Tibial nerve (tissue), 4 donors: Measurements from ENCODE around the gene PFDN1. TPM values are rescaled to one million over a fixed set of nuclear protein-coding genes. Genes with fewer than 3 reads are reported as not detected.

ENCODE experiments used
- DNase-seq, 2 donors: peaks; one replicate each; pipeline ENCODE4 v3.0.0-alpha.2; 2019; ENCODE audit warnings: low spot score in 2 of 2
- H3K27ac ChIP-seq, 4 donors: fragments of 200-600 bp; sonication (generic) in 3 of 4; one replicate each; pipeline ENCODE4 v1.5.1; 2017 to 2019; ENCODE audit warnings: mild to moderate bottlenecking in 1 of 4
- H3K27me3 ChIP-seq, 2 donors: fragments of 200-600 bp; sonication (generic) in 1 of 2; one replicate each; pipeline versions ENCODE4 v1.5.1 to v1.6.0; 2017 to 2019
- H3K36me3 ChIP-seq, 3 donors: fragments of 200-600 bp; sonication (generic); one replicate each; pipeline ENCODE4 v1.5.1; 2018 to 2019
- H3K4me1 ChIP-seq, 4 donors: fragments of 200-600 bp; sonication (generic) in 3 of 4; one replicate each; pipeline ENCODE4 v1.5.1; 2017 to 2019
- H3K4me3 ChIP-seq, 4 donors: fragments of 200-600 bp; sonication (generic) in 3 of 4; one replicate each; pipeline ENCODE4 v1.5.1; 2017 to 2019; ENCODE audit warnings: mild to moderate bottlenecking in 1 of 4, moderate library complexity in 1 of 4
- H3K9me3 ChIP-seq, 4 donors: fragments of 200-600 bp; sonication (generic) in 3 of 4; one replicate each; pipeline ENCODE4 v1.5.1; 2017 to 2019
- CTCF ChIP-seq, 5 experiments: fragments of 200-600 bp in 3 of 5; fragments of 450-650 bp in 2 of 5; sonication (generic) in 3 of 5; IDR thresholded peaks; one replicate each; pipeline ENCODE4 v1.5.1; 2016 to 2019; ENCODE audit warnings: antibody characterized with exemption in 5 of 5, mild to moderate bottlenecking in 3 of 5, moderate library complexity in 2 of 5
- EP300 ChIP-seq, 2 donors: sonication (generic); formaldehyde crosslinking; IDR thresholded peaks; one replicate each; pipeline ENCODE4 v1.6.1; 2017; ENCODE audit warnings: antibody characterized with exemption in 2 of 2, mild to moderate bottlenecking in 1 of 2
- POLR2A ChIP-seq, 2 donors: fragments of 450-650 bp; IDR thresholded peaks; one replicate each; pipeline ENCODE4 v1.6.1; 2017; ENCODE audit warnings: antibody characterized with exemption in 2 of 2, mild to moderate bottlenecking in 2 of 2, moderate library complexity in 2 of 2
- WGBS, 2 donors: methylation state at CpG; one replicate each; pipeline ENCODE4 v1.1.5; 2018; 5-methylcytosine and 5-hydroxymethylcytosine counted together
- total RNA-seq, 4 donors: library from RNA; depleted of rRNA; stranded (reverse); fragments of >200 nt; gene quantifications; one replicate each; pipeline ENCODE4 v1.1.0, GENCODE V29; 2016

The PFDN1 gene
- total RNA-seq, 4 donors from 2014 or later: 98.2 to 146 (median 109) TPM

DNA sequence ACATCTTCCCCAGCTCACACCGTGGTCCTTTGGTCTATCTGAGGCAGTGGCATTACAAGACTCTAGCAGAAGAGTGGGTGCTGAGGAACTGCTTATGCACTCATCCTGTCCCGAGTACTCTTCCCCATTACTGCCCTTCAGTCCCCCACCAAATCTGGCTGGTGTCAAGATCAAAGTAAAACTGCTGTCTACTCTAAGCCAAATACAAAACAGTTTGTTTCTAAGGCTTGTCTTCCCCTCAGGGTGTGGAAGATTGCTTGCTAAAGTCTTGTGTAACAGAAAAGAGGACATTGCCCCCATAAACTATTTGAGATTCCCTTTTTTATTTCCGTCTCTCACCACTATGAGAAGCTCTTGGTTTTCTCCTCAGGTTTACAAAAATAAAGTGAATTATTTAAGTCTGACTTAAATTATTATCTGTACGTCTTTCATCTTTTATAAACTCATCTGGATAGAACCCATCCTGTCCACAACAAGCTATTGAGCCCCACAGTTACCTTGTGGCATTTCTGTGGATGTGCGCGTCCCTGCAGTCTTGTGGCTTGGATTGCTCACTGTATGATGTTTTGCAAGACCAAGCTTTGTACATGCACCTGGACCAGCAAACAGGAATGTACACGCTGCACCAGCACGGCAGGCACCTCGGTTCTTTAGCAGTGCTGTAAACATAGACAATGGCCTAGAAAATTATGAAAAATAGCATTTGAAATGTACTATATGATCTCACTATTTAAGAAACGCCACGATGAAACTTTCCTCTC is 66.9 kb downstream of the PFDN1 start:
- 79 to 83% methylated on average over 11 of the region's 11 CpGs for WGBS, 2 donors
- no peak for TF ChIP-seq EP300 (IDR thresholded peaks at IDR 0.05)
- TF ChIP-seq POLR2A (IDR thresholded peaks at IDR 0.05): no peak
- TF ChIP-seq CTCF (IDR thresholded peaks at IDR 0.05): no peak
- H3K27ac ChIP-seq: no peak overlapping the region
- no peak overlapping the region for H3K4me3 ChIP-seq
- H3K36me3 ChIP-seq: peaks cover 0 to 5% (median 0%) of the 10 kb centered on the region in 3 donors
- H3K9me3 ChIP-seq: no peaks in the 10 kb centered on the region
- DNase-seq: no peak
- peaks cover 0 to 14% (median 7%) of the 10 kb centered on the region in 4 donors for H3K4me1 ChIP-seq
- H3K27me3 ChIP-seq: no peaks in the 10 kb centered on the region

GRCh38 chr5:140234377-140234989 is 68.4 kb downstream of the PFDN1 start:
- H3K4me3 ChIP-seq: no peak overlapping the region
- TF ChIP-seq POLR2A (IDR thresholded peaks at IDR 0.05) (no peak), EP300 (IDR thresholded peaks at IDR 0.05) (no peak), CTCF (IDR thresholded peaks at IDR 0.05) (no peak)
- WGBS, 2 donors: 89 to 91% methylated on average over 4 of the region's 4 CpGs
- H3K27ac ChIP-seq: no peak overlapping the region
- no peak for DNase-seq
- peaks cover 0 to 5% (median 0%) of the 10 kb centered on the region in 3 donors for H3K36me3 ChIP-seq
- no peaks in the 10 kb centered on the region for H3K4me1 ChIP-seq
- H3K9me3 ChIP-seq: no peaks in the 10 kb centered on the region
- no peaks in the 10 kb centered on the region for H3K27me3 ChIP-seq

GRCh38 chr5:140232731-140233130 is 70.2 kb downstream of the PFDN1 start:
- Histone ChIP-seq H3K27ac (no peak overlapping the region), H3K27me3 (no peaks in the 10 kb centered on the region), H3K9me3 (no peaks in the 10 kb centered on the region), H3K36me3 (peaks cover 0 to 4% (median 0%) of the 10 kb centered on the region in 3 donors), H3K4me1 (no peaks in the 10 kb centered on the region), H3K4me3 (no peak overlapping the region)
- WGBS, 2 donors: 62 to 70% methylated on average over 1 of the region's 1 CpG
- no peak for TF ChIP-seq CTCF (IDR thresholded peaks at IDR 0.05)
- no peak for TF ChIP-seq POLR2A (IDR thresholded peaks at IDR 0.05)
- TF ChIP-seq EP300 (IDR thresholded peaks at IDR 0.05): no peak
- DNase-seq: no peak

- Histone ChIP-seq H3K4me1 (peaks cover 0 to under 1% (median 0%) of the 10 kb centered on the region in 4 donors), H3K36me3 (no peaks in the 10 kb centered on the region), H3K27ac (no peak overlapping the region), H3K9me3 (no peaks in the 10 kb centered on the region), H3K4me3 (no peak overlapping the region), H3K27me3 (no peaks in the 10 kb centered on the region)
- no peak for TF ChIP-seq POLR2A (IDR thresholded peaks at IDR 0.05)
- WGBS, 2 donors: 94 to 96% methylated on average over 1 of the region's 1 CpG
- no peak for DNase-seq
Observed at GRCh38 chr5:140230373-140230772, 72.5 kb downstream of the PFDN1 start.

- DNase-seq: no peak
- Histone ChIP-seq H3K4me1 (peaks cover 0 to 7% (median 0%) of the 10 kb centered on the region in 4 donors), H3K27me3 (no peaks in the 10 kb centered on the region), H3K9me3 (no peaks in the 10 kb centered on the region), H3K36me3 (no peaks in the 10 kb centered on the region), H3K27ac (peak overlapping the region in 1 of 4 donors; percentile 22), H3K4me3 (no peak overlapping the region)
- WGBS, 2 donors: 83 to 84% methylated on average over 7 of the region's 7 CpGs
- TF ChIP-seq CTCF (IDR thresholded peaks at IDR 0.05) (no peak), POLR2A (IDR thresholded peaks at IDR 0.05) (no peak), EP300 (IDR thresholded peaks at IDR 0.05) (no peak)
Observed at GRCh38 chr5:140228364-140228837, 74.5 kb downstream of the PFDN1 start.
